Stimulated activated memory B cell treated with anti-CD40 and anti-IgM and Interleukin-4, amounts not matched to agents 10 μg/mL and 1 μg/mL and 100 μg/mL, for 72 hours (primary cell): ENCODE measurements around the gene MYL2.

Source experiments
- ATAC-seq: fragments of 150-1000 bp; cut with Tn5 transposase; 2 replicates; pipeline ENCODE4 v1.10.0; 2021
- H3K27ac Mint-ChIP-seq: one replicate; pipeline ENCODE4 v1.8.0; 2022; ENCODE audit warnings: mild to moderate bottlenecking, mixed read lengths
- H3K27me3 Mint-ChIP-seq: one replicate; pipeline ENCODE4 v1.8.0; 2022; ENCODE audit warnings: mixed read lengths
- H3K36me3 Mint-ChIP-seq: one replicate; pipeline ENCODE4 v1.8.0; 2022; ENCODE audit warnings: mixed read lengths
- H3K4me1 Mint-ChIP-seq: one replicate; pipeline ENCODE4 v1.8.0; 2022; ENCODE audit warnings: mixed read lengths
- H3K4me3 Mint-ChIP-seq: one replicate; pipeline ENCODE4 v1.8.0; 2022; ENCODE audit warnings: mild to moderate bottlenecking, moderate library complexity, mixed read lengths
- H3K9me3 Mint-ChIP-seq: one replicate; pipeline ENCODE4 v1.8.0; 2022; ENCODE audit warnings: mixed read lengths

MYL2 gene

DNA sequence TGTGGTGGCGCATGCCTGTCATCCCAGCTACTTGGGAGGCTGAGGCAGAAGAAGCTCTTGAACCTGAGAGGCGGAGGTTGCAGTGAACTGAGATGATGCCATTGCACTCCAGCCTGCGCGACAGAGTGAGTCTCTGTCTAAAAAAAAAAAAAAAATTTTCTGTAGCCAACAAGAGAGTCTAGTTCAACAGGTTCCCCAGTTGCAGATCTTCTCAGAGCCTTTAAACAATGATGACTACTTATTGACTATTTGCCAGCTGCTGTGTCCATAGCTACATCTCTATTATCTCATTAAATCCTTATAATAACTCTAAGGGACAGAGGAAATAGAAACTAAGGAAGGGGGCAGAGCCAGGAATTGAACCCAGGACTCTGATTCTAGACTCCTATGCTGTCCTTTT, 15.2 kb upstream of the MYL2 start:
- Mint-ChIP-seq H3K36me3 (no peaks in the 10 kb centered on the region), H3K4me3 (no peak overlapping the region), H3K27ac (no peak overlapping the region), H3K27me3 (peaks cover 26% of the 10 kb centered on the region), H3K9me3 (no peaks in the 10 kb centered on the region), H3K4me1 (peaks cover 8% of the 10 kb centered on the region)
- ATAC-seq = no peak

DNA sequence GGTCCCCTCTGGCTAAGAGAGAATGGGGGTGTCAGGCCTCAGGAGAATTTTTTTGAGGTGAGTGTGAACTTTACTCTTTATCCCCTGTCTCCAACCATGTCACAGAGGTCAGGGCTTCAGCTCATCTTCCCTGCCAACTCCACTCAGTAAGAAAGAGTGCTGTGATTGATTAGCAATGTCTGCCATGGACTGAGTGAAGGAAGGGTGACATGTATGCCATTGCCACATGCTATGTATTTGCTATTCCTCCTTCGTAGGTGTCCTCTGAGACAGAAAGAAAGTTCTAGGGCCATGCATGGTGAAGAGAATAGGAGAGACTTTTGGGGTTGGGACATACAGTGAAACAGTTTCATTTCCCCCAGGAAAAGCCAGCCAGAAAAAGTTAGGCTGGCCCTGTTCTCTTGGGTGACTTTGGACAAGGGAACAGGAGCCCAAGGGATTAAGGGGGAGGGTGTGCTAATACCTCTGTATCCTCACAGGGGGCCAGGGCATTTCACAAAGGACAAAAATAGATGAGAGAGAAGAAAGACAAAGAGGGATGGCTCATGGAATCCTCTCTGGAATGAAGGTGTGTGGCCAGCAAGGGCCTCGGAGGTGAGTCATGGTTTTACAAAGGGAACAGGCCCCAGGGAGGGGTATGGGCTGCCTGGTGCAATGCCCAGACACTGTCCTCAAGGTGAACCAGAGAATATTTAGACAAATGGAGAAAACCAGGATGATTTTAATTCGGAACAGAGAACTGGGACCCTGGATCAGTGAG, 13.9 kb upstream of the MYL2 start:
- peaks cover 26% of the 10 kb centered on the region for H3K27me3 Mint-ChIP-seq
- H3K4me1 Mint-ChIP-seq = peaks cover 8% of the 10 kb centered on the region
- no peak overlapping the region for H3K4me3 Mint-ChIP-seq
- H3K36me3 Mint-ChIP-seq = no peaks in the 10 kb centered on the region
- ATAC-seq = no peak
- no peak overlapping the region for H3K27ac Mint-ChIP-seq
- no peaks in the 10 kb centered on the region for H3K9me3 Mint-ChIP-seq

DNA sequence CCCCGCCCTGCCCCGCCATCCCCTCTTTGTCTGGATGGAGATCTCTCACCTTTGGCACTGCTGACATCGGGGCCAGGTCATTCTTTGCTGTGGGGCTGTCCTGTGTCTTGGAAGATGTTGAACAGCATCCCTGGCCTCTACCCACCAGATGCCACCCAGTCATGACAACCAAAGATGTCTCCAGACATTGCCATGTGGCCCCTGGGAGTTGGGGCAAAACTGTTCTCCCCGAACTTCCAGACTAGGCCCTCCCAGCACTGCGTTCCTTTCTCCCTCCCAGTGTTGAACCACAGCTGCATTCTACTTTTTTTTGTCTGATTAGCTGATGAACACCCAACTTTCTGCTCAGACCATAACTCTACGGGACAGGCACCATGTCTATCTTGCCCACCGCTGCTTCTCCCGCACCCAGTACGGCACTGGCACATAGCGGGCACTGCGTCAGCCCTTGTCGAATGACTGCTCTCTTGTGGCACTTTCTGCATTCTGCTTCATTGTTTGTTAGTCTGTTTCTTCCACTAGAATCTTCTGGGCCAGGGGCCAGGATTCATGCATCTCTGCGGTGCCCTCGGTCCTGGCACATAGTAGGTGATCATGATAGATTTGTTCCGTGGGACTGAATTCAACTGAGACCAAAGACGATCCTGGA, 13.1 kb upstream of the MYL2 start:
- ATAC-seq = no peak
- Mint-ChIP-seq H3K36me3 (no peaks in the 10 kb centered on the region), H3K4me1 (peaks cover 8% of the 10 kb centered on the region), H3K27me3 (peaks cover 26% of the 10 kb centered on the region), H3K9me3 (no peaks in the 10 kb centered on the region), H3K4me3 (no peak overlapping the region), H3K27ac (no peak overlapping the region)

DNA sequence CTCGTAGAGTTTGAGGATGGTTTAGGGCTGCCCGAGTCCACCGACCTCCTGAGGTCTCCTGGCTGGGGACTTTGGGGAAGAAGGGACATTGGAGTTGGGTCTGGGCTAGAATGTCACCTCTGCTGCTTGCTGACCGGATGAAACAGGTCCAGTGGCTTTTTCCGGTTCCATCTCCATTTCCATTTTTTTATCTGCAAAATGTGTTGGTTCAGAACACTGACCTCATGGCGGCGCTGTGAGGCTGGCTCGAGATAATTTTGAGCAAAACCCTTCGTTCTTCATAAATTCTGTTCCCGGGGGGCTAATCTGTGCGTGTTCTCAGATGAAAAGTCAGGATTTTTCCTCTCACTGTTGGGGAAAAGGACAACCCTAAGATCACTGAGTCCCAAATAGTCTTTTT, 11.7 kb upstream of the MYL2 start:
- ATAC-seq = no peak
- H3K36me3 Mint-ChIP-seq = no peaks in the 10 kb centered on the region
- no peak overlapping the region for H3K4me3 Mint-ChIP-seq
- no peaks in the 10 kb centered on the region for H3K9me3 Mint-ChIP-seq
- H3K27ac Mint-ChIP-seq = no peak overlapping the region
- peaks cover 19% of the 10 kb centered on the region for H3K27me3 Mint-ChIP-seq
- peaks cover 2% of the 10 kb centered on the region for H3K4me1 Mint-ChIP-seq

- Mint-ChIP-seq H3K36me3 (no peaks in the 10 kb centered on the region), H3K4me3 (no peak overlapping the region)
- no peak for ATAC-seq
Observed at GRCh38 chr12:110931315-110931728, 10.9 kb upstream of the MYL2 start.

GRCh38 chr12:110930348-110931314, 10.3 kb upstream of the MYL2 start:
- Mint-ChIP-seq H3K36me3 (no peaks in the 10 kb centered on the region), H3K27ac (no peak overlapping the region), H3K9me3 (no peaks in the 10 kb centered on the region), H3K27me3 (peaks cover 9% of the 10 kb centered on the region), H3K4me3 (no peak overlapping the region), H3K4me1 (no peaks in the 10 kb centered on the region)
- ATAC-seq = no peak

More at GRCh38 chr12:110931315-110931728, 10.9 kb upstream of the MYL2 start:
- H3K27me3 Mint-ChIP-seq = peaks cover 12% of the 10 kb centered on the region
- H3K27ac Mint-ChIP-seq = no peak overlapping the region
- no peaks in the 10 kb centered on the region for H3K4me1 Mint-ChIP-seq
- H3K9me3 Mint-ChIP-seq = no peaks in the 10 kb centered on the region

DNA sequence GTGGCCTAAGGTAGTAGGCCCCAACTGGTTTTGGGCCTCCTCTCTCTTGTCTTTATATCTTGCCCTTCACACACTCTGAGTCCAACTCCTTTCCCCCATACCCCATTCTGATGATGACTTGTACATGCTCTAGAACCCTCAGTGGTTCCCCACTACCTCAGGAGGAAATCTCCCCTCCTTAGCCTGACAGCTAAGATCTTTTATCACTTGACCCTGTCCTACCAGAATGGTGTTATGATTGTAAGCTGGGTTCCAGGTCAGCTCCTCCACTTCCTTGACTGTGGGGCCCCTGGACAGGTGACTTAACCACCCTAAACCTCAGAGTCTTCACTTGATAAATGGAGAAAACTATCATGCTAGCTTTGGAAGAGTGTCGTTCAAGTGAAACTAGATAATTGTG, 9.4 kb upstream of the MYL2 start:
- Mint-ChIP-seq H3K27me3 (peaks cover 9% of the 10 kb centered on the region), H3K36me3 (no peaks in the 10 kb centered on the region), H3K9me3 (no peaks in the 10 kb centered on the region), H3K4me1 (no peaks in the 10 kb centered on the region), H3K4me3 (no peak overlapping the region), H3K27ac (no peak overlapping the region)
- no peak for ATAC-seq

DNA sequence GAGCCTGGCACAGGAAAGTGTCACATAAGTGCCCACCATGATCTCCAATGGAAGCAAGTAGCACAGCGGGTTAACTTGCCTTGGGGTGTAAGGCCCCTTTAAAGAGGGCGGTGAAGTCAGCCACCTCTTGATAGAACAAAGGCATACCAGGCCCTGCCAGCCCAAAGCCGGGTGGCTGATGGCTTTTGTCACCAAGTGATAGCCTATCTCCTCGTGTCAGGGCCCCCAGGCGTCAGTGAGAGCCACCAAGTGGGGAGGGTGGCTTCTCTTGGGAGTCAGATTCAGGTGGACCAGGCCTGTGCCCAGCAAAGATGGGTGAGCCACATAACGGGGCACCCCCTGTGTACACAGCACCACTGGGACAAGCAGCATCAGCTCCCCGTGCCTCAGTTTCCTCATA, 8.3 kb upstream of the MYL2 start:
- no peaks in the 10 kb centered on the region for H3K4me1 Mint-ChIP-seq
- H3K36me3 Mint-ChIP-seq = no peaks in the 10 kb centered on the region
- no peak overlapping the region for H3K27ac Mint-ChIP-seq
- ATAC-seq = no peak
- H3K27me3 Mint-ChIP-seq = no peaks in the 10 kb centered on the region
- no peak overlapping the region for H3K4me3 Mint-ChIP-seq
- no peaks in the 10 kb centered on the region for H3K9me3 Mint-ChIP-seq

DNA sequence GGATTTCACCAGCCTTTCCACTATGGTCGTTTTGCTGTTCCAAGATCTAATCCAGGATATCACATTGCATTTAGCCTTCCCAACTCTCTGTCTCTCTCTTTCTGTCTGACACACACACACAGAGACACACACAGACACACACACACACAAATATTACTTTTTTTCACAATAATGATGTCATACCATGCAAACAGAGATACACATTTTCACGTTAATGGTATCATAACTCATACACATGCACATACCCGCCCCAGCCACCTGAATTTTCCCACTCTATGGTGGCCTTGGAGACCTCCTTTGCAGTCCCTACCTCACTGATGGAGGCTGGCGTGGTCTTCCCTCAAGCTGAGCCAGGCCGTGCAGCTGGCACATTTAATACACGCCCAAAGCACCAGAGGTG, 7.2 kb upstream of the MYL2 start:
- H3K27me3 Mint-ChIP-seq = no peaks in the 10 kb centered on the region
- ATAC-seq = no peak
- no peaks in the 10 kb centered on the region for H3K36me3 Mint-ChIP-seq
- H3K27ac Mint-ChIP-seq = no peak overlapping the region
- H3K4me3 Mint-ChIP-seq = no peak overlapping the region
- H3K9me3 Mint-ChIP-seq = no peaks in the 10 kb centered on the region
- H3K4me1 Mint-ChIP-seq = no peaks in the 10 kb centered on the region

- no peak for ATAC-seq
- no peaks in the 10 kb centered on the region for H3K9me3 Mint-ChIP-seq
- H3K4me3 Mint-ChIP-seq = no peak overlapping the region
- H3K36me3 Mint-ChIP-seq = no peaks in the 10 kb centered on the region
- no peak overlapping the region for H3K27ac Mint-ChIP-seq
- no peaks in the 10 kb centered on the region for H3K4me1 Mint-ChIP-seq
- no peaks in the 10 kb centered on the region for H3K27me3 Mint-ChIP-seq
Observed at GRCh38 chr12:110923692-110924334, 3.4 kb upstream of the MYL2 start.

- H3K36me3 Mint-ChIP-seq = no peaks in the 10 kb centered on the region
- H3K4me1 Mint-ChIP-seq = peaks cover 2% of the 10 kb centered on the region
- no peaks in the 10 kb centered on the region for H3K27me3 Mint-ChIP-seq
Observed at GRCh38 chr12:110923192-110923591, 2.8 kb upstream of the MYL2 start.

GRCh38 chr12:110922652-110923051, 2.3 kb upstream of the MYL2 start:
- H3K27ac Mint-ChIP-seq = no peak overlapping the region
- H3K4me1 Mint-ChIP-seq = peaks cover 7% of the 10 kb centered on the region

More at GRCh38 chr12:110923192-110923591, 2.8 kb upstream of the MYL2 start:
- Mint-ChIP-seq H3K27ac (no peak overlapping the region), H3K9me3 (no peaks in the 10 kb centered on the region), H3K4me3 (no peak overlapping the region)
- ATAC-seq = no peak

DNA sequence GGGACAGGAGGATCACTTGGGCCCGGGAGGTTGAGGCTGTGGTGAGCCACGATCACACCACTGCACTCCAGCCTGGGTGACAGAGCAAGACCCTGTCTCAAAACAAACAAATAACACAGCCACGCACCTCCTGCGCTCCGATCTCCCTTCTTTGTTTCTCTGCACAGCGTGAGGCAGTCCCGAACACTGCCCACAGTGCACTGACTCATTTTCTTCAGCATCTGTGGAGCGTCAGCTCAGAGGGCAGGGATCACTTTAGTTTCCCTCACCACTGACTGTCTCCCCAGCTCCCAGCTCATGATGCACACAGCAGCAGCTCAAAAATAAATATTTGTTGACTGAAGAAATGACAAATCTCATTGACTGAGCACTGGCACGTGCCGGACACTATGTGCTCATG, 883 bp upstream of the MYL2 start:
- H3K36me3 Mint-ChIP-seq = no peaks in the 10 kb centered on the region
- peaks cover 13% of the 10 kb centered on the region for H3K4me1 Mint-ChIP-seq
- no peaks in the 10 kb centered on the region for H3K9me3 Mint-ChIP-seq
- no peak for ATAC-seq
- no peak overlapping the region for H3K4me3 Mint-ChIP-seq
- H3K27me3 Mint-ChIP-seq = no peaks in the 10 kb centered on the region
- no peak overlapping the region for H3K27ac Mint-ChIP-seq

More at GRCh38 chr12:110922652-110923051, 2.3 kb upstream of the MYL2 start:
- Mint-ChIP-seq H3K4me3 (no peak overlapping the region), H3K9me3 (no peaks in the 10 kb centered on the region), H3K27me3 (no peaks in the 10 kb centered on the region), H3K36me3 (no peaks in the 10 kb centered on the region)
- ATAC-seq = no peak

DNA sequence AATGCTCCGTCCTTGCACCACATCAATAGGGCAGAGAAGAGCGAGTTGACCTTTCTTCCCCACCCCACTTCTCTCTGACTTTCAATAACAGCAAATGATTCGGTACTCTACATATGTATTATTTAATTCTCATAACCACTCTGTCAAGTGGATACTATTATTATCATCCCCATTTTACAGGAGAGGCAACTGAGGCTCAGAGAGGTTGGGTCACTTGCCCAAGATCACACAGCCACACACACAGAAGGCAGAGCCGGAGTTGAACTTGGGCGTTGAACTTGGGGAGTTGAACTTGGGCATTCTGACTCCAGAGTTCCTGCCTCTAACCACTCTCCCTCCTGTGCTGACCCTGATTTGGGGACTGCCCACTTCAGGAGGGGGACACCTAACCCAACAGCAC, 659 bp downstream of the MYL2 start:
- no peaks in the 10 kb centered on the region for H3K36me3 Mint-ChIP-seq
- no peak for ATAC-seq
- H3K4me1 Mint-ChIP-seq = peaks cover 15% of the 10 kb centered on the region
- no peak overlapping the region for H3K27ac Mint-ChIP-seq
- no peaks in the 10 kb centered on the region for H3K9me3 Mint-ChIP-seq
- no peak overlapping the region for H3K4me3 Mint-ChIP-seq
- no peaks in the 10 kb centered on the region for H3K27me3 Mint-ChIP-seq

DNA sequence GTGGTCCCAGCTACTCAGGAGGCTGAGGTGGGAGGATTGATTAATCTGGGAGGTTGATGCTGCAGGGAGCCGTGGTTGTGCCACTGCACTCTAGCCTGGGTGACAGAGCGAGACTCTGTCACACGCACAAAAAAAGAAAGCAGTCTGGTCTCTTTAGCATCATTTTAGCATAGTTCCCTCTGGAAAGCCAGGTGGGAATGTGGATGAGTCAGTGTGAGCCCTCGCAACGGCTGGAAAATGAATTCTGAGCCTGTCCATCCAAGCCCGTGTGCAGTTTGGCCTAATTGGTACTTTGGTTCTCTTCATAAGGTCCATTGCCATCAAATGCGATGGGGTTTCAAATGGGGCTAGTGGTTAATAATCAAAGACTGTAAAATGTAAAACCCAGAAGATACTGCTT, 2.4 kb downstream of the MYL2 start:
- no peaks in the 10 kb centered on the region for H3K9me3 Mint-ChIP-seq
- H3K27ac Mint-ChIP-seq = no peak overlapping the region
- H3K27me3 Mint-ChIP-seq = no peaks in the 10 kb centered on the region
- no peak overlapping the region for H3K4me3 Mint-ChIP-seq
- no peak for ATAC-seq
- H3K4me1 Mint-ChIP-seq = peaks cover 29% of the 10 kb centered on the region
- no peaks in the 10 kb centered on the region for H3K36me3 Mint-ChIP-seq
